Thyroid gland (tissue), 4 donors: ENCODE data around the gene ZNF674.

Experiments used
- CTCF ChIP-seq, 6 experiments: fragments of 200-600 bp in 3 of 6; fragments of 450-650 bp in 3 of 6; sonication (generic) in 3 of 6; IDR thresholded peaks; one replicate each; pipeline ENCODE4 v1.5.1; 2016 to 2019; ENCODE audit warnings: antibody characterized with exemption in 6 of 6, mild to moderate bottlenecking in 2 of 6, inconsistent platforms in 1 of 6, moderate library complexity in 1 of 6
- POLR2A ChIP-seq, 2 donors: fragments of 450-650 bp; IDR thresholded peaks; one replicate each; pipeline ENCODE4 v1.6.1; 2017; ENCODE audit warnings: antibody characterized with exemption in 2 of 2, mild to moderate bottlenecking in 2 of 2, moderate library complexity in 1 of 2

GRCh38 chrX:46587158-46587557 lies 41.9 kb upstream of the ZNF674 start:
- no peak for TF ChIP-seq CTCF (IDR thresholded peaks at IDR 0.05)
- TF ChIP-seq POLR2A (IDR thresholded peaks at IDR 0.05): no peak
